Effector memory CD4-positive, alpha-beta T cell (primary cell): Measurements from ENCODE around the gene SLC47A1.
"Not testable (repeated sequence)": the region's sequence is repeated elsewhere in the genome, so short reads cannot be mapped to it uniquely, and the experiment has no call there.

Experiments used
- DNase-seq, 3 donors: peaks; one replicate each; pipeline ENCODE4 v3.0.0-alpha.2; 2020
- H3K27ac ChIP-seq: 2 replicates; pipeline ENCODE4 v1.7.0; 2013; ENCODE audit warnings: mild to moderate bottlenecking, low read length, moderate library complexity; ENCODE audit not compliant: insufficient read depth, poor library complexity, severe bottlenecking
- H3K27me3 ChIP-seq: replicated peaks from 2 replicates; pipeline ENCODE4 v1.7.0; 2013; ENCODE audit warnings: mild to moderate bottlenecking, low read length; ENCODE audit not compliant: insufficient read depth, control insufficient read depth, poor library complexity, severe bottlenecking
- H3K36me3 ChIP-seq: 2 replicates; pipeline ENCODE4 v1.7.0; 2013; ENCODE audit warnings: mild to moderate bottlenecking, low read length, moderate library complexity; ENCODE audit not compliant: control insufficient read depth, insufficient read depth
- H3K4me1 ChIP-seq: 2 replicates; pipeline ENCODE4 v1.7.0; 2013; ENCODE audit warnings: low read length, mild to moderate bottlenecking; ENCODE audit not compliant: control insufficient read depth, insufficient read depth, poor library complexity, severe bottlenecking
- H3K4me3 ChIP-seq: 2 replicates; pipeline ENCODE4 v1.7.0; 2013; ENCODE audit warnings: low read length, low read depth, mild to moderate bottlenecking; ENCODE audit not compliant: insufficient read depth, poor library complexity, severe bottlenecking
- H3K9me3 ChIP-seq: 2 replicates; pipeline ENCODE4 v1.7.0; 2013; ENCODE audit warnings: mild to moderate bottlenecking, low read length, moderate library complexity; ENCODE audit not compliant: control insufficient read depth

Gene SLC47A1

GRCh38 chr17:19502517-19502916 is 31.1 kb upstream of the SLC47A1 start:
- Histone ChIP-seq H3K36me3 (no peaks in the 10 kb centered on the region), H3K9me3 (no peaks in the 10 kb centered on the region), H3K27ac (no peak overlapping the region), H3K4me1 (no peaks in the 10 kb centered on the region), H3K4me3 (no peak overlapping the region), H3K27me3 (no peaks in the 10 kb centered on the region)
- DNase-seq = peak in 1 of 3 donors; percentile 7

- not testable (repeated sequence) for H3K4me1 ChIP-seq, DNase-seq
Measured at GRCh38 chr17:19505561-19505960, 28.1 kb upstream of the SLC47A1 start.

GRCh38 chr17:19507775-19508576 is 25.7 kb upstream of the SLC47A1 start:
- peak overlapping the region; percentile 58 for H3K27ac ChIP-seq
- H3K4me3 ChIP-seq = peak overlapping the region; percentile 89
- H3K9me3 ChIP-seq = no peaks in the 10 kb centered on the region
- DNase-seq = peak; percentile 77 to 85 (median 77)
- no peaks in the 10 kb centered on the region for H3K36me3 ChIP-seq
- H3K27me3 ChIP-seq = no peaks in the 10 kb centered on the region
- H3K4me1 ChIP-seq = no peaks in the 10 kb centered on the region

More at GRCh38 chr17:19505561-19505960, 28.1 kb upstream of the SLC47A1 start:
- not testable (repeated sequence) for H3K27me3 ChIP-seq, H3K4me3 ChIP-seq, H3K27ac ChIP-seq, H3K9me3 ChIP-seq, H3K36me3 ChIP-seq

- no peaks in the 10 kb centered on the region for H3K36me3 ChIP-seq
- no peaks in the 10 kb centered on the region for H3K27me3 ChIP-seq
- no peaks in the 10 kb centered on the region for H3K4me1 ChIP-seq
- H3K9me3 ChIP-seq = no peaks in the 10 kb centered on the region
- DNase-seq = no peak
- peak overlapping the region; percentile 89 for H3K4me3 ChIP-seq
- peak overlapping the region; percentile 58 for H3K27ac ChIP-seq
Measured at GRCh38 chr17:19508577-19508867, 25.1 kb upstream of the SLC47A1 start.

- H3K9me3 ChIP-seq, H3K27ac ChIP-seq, H3K4me3 ChIP-seq, H3K4me1 ChIP-seq, DNase-seq, H3K36me3 ChIP-seq, H3K27me3 ChIP-seq: not testable (repeated sequence)
Measured at GRCh38 chr17:19509281-19509852, 24.3 kb upstream of the SLC47A1 start.

- no peak for DNase-seq
- H3K9me3 ChIP-seq = no peaks in the 10 kb centered on the region
- H3K27me3 ChIP-seq = no peaks in the 10 kb centered on the region
- no peak overlapping the region for H3K4me3 ChIP-seq
- no peak overlapping the region for H3K27ac ChIP-seq
- H3K4me1 ChIP-seq = no peaks in the 10 kb centered on the region
- H3K36me3 ChIP-seq = no peaks in the 10 kb centered on the region
Measured at GRCh38 chr17:19510903-19511302, 22.8 kb upstream of the SLC47A1 start.

- no peaks in the 10 kb centered on the region for H3K4me1 ChIP-seq
- peak; percentile 11 to 41 (median 23) for DNase-seq
- no peak overlapping the region for H3K4me3 ChIP-seq
- no peak overlapping the region for H3K27ac ChIP-seq
- no peaks in the 10 kb centered on the region for H3K36me3 ChIP-seq
- no peaks in the 10 kb centered on the region for H3K27me3 ChIP-seq
- no peaks in the 10 kb centered on the region for H3K9me3 ChIP-seq
Measured at GRCh38 chr17:19513897-19514488, 19.7 kb upstream of the SLC47A1 start.

- no peaks in the 10 kb centered on the region for H3K4me1 ChIP-seq
- H3K27ac ChIP-seq = no peak overlapping the region
- DNase-seq = no peak
- no peaks in the 10 kb centered on the region for H3K36me3 ChIP-seq
- H3K4me3 ChIP-seq = no peak overlapping the region
- no peaks in the 10 kb centered on the region for H3K27me3 ChIP-seq
- no peaks in the 10 kb centered on the region for H3K9me3 ChIP-seq
Measured at GRCh38 chr17:19517699-19518098, 16.0 kb upstream of the SLC47A1 start.

GRCh38 chr17:19519388-19520291 is 14.0 kb upstream of the SLC47A1 start:
- not testable (repeated sequence) for H3K4me3 ChIP-seq, H3K9me3 ChIP-seq, H3K4me1 ChIP-seq, H3K27me3 ChIP-seq, H3K36me3 ChIP-seq, DNase-seq, H3K27ac ChIP-seq
